Measurements from ENCODE around the gene SGTA. TPM values are rescaled to one million over a fixed set of nuclear protein-coding genes. Genes with fewer than 3 reads are reported as not detected.

The SGTA gene
- total and polyA plus RNA-seq, 2 of the 8 experiments (the other 6 are each of a cell fraction or from before 2014, with no cell fraction given), result 86.8 to 130 TPM

GRCh38 chr19:2813235-2814160 lies 30.4 kb upstream of the SGTA start:
- H3K56ac ChIP-seq (replicated peaks; ENCODE audit: insufficient read length, low read depth, low read length), result no peak overlapping the region
- no peak overlapping the region for H2BK15ac ChIP-seq (ENCODE audit: low read length)
- H4K20me1 ChIP-seq (replicated peaks in 1 of 2; ENCODE audit: control insufficient read depth in 1 of 2, insufficient read depth in 2 of 2, low read length in 2 of 2), result peaks cover 7 to 10% of the 10 kb centered on the region in 2 experiments
- no peak overlapping the region for H3K23ac ChIP-seq (ENCODE audit: insufficient read length)
- H3K27me3 ChIP-seq (replicated peaks in 1 of 4; ENCODE audit: control insufficient read depth in 3 of 4, extremely low read depth in 1 of 4, insufficient read depth in 3 of 4, low read length in 3 of 4), result no peaks in the 10 kb centered on the region
- H3K14ac ChIP-seq (ENCODE audit: insufficient read length), result no peak overlapping the region
- H3K4me3 ChIP-seq (ENCODE audit: extremely low read depth in 1 of 4, insufficient read depth in 2 of 4, low read depth in 3 of 4, low read length in 4 of 4), result no peak overlapping the region
- no peaks in the 10 kb centered on the region for H3K23me2 ChIP-seq (ENCODE audit: low read depth, low read length)
- H3K9me3 ChIP-seq (ENCODE audit: insufficient read depth in 2 of 2, low read depth in 1 of 2, low read length in 1 of 2), result no peaks in the 10 kb centered on the region
- no peak overlapping the region for H3K9ac ChIP-seq (replicated peaks in 1 of 4; ENCODE audit: extremely low read depth in 1 of 4, low read depth in 3 of 4, low read length in 3 of 4)
- H2BK12ac ChIP-seq (ENCODE audit: low read depth, low read length), result no peak overlapping the region
- WGBS, 2 experiments (ENCODE audit: extremely low coverage in 1 of 2, insufficient coverage in 1 of 2, insufficient read length in 1 of 2, insufficient replicate concordance in 2 of 2, low coverage in 1 of 2, low lambda C conversion rate in 2 of 2, missing lambda C conversion rate in 1 of 2), result 86% methylated on average over 25 of the region's 35 CpGs; no CpG with 5 or more reads in 1 of the 2 experiments
- H4K8ac ChIP-seq (ENCODE audit: extremely low read depth, insufficient read depth, low read length), result no peak overlapping the region
- H2BK5ac ChIP-seq (ENCODE audit: low read depth, low read length), result no peak overlapping the region
- no peak overlapping the region for H3K4ac ChIP-seq (replicated peaks; ENCODE audit: insufficient read length, low read depth, low read length)
- no peak overlapping the region for H4K91ac ChIP-seq (replicated peaks; ENCODE audit: insufficient read length, low read length)
- no peak overlapping the region for H2AK5ac ChIP-seq (ENCODE audit: low read depth, low read length)
- peak in 1 of 2 experiments; percentile 35 for DNase-seq (ENCODE audit: low read depth in 1 of 2, low spot score in 2 of 2)
- no peak overlapping the region for H2AFZ ChIP-seq (ENCODE audit: low read length)
- FAIRE-seq, result no peak
- no peak overlapping the region for H2BK20ac ChIP-seq (ENCODE audit: low read length)
- H3K4me2 ChIP-seq (ENCODE audit: insufficient read depth in 1 of 2, low read depth in 2 of 2, low read length in 2 of 2), result no peak overlapping the region
- POLR2A ChIA-PET (ENCODE audit: partially characterized antibody), result interaction anchor here (1.0 to 1.5 kb wide), 2 partner anchors 9 to 13 kb away, joined by 3 to 5 read pairs; no protein-coding TSS in a partner anchor
- no peak overlapping the region for H3K27ac ChIP-seq (ENCODE audit: low read depth, low read length)
- CTCF ChIA-PET (ENCODE audit: partially characterized antibody), result no interaction called here
- H3K79me2 ChIP-seq (ENCODE audit: control insufficient read depth in 1 of 2, insufficient read depth in 2 of 2, low read length in 2 of 2), result no peaks in the 10 kb centered on the region
- no peaks in the 10 kb centered on the region for H3K4me1 ChIP-seq (replicated peaks in 1 of 4; ENCODE audit: control insufficient read depth in 3 of 4, insufficient read depth in 4 of 4, low read length in 3 of 4)
- no peak overlapping the region for H2BK120ac ChIP-seq (replicated peaks; ENCODE audit: low read depth, low read length)
- H3K79me1 ChIP-seq (ENCODE audit: low read depth, low read length), result no peaks in the 10 kb centered on the region
- no peak overlapping the region for H4K5ac ChIP-seq (ENCODE audit: insufficient read length, low read depth, low read length)
- H3K36me3 ChIP-seq (ENCODE audit: control insufficient read depth in 2 of 4, insufficient read depth in 4 of 4, low read length in 3 of 4), result peaks cover 12 to 50% (median 38%) of the 10 kb centered on the region in 4 experiments; a peak in 6 of 8 replicates
- no peak overlapping the region for H3K18ac ChIP-seq (ENCODE audit: extremely low read depth, low read length)
- no peak for TF ChIP-seq ATF3 (IDR thresholded peaks at IDR 0.05; ENCODE audit: insufficient read depth, low read depth, low read length)
- TF ChIP-seq POU5F1 (IDR thresholded peaks at IDR 0.05; ENCODE audit: low read depth, low read length), result no peak
- TF ChIP-seq CREB1 (IDR thresholded peaks at IDR 0.05), result no peak
- no peak for TF ChIP-seq SIX5 (IDR thresholded peaks at IDR 0.05; ENCODE audit: low read depth, low read length)
- TF ChIP-seq NANOG (IDR thresholded peaks at IDR 0.05; ENCODE audit: insufficient read depth, low read depth, low read length, poor library complexity, severe bottlenecking), result no peak
- no peak for TF ChIP-seq EGR1 (IDR thresholded peaks at IDR 0.05; ENCODE audit: borderline replicate concordance, low read depth, low read length)
- TF ChIP-seq TAF1 (IDR thresholded peaks at IDR 0.05; ENCODE audit: low read depth, low read length), result no peak
- no peak for TF ChIP-seq CTBP2 (IDR thresholded peaks at IDR 0.05; ENCODE audit: borderline replicate concordance, insufficient read depth, insufficient read length, low read length)
- no peak for TF ChIP-seq ZNF274 (IDR thresholded peaks at IDR 0.05; ENCODE audit: borderline replicate concordance, extremely low read depth, low read length)
- no peak for TF ChIP-seq KDM1A (IDR thresholded peaks at IDR 0.05; ENCODE audit: borderline replicate concordance, low read length)
- no peak for TF ChIP-seq ASH2L (IDR thresholded peaks at IDR 0.05; ENCODE audit: low read length)
- no peak for TF ChIP-seq GTF2F1 (IDR thresholded peaks at IDR 0.05; ENCODE audit: borderline replicate concordance, low read depth, low read length)

All from H1 (cell line).